ENCODE data around the gene METAP1D.

GRCh38 chr2:171963198-171963597 is 36.6 kb upstream of the METAP1D start:
- TF ChIP-seq, protein P1, sequence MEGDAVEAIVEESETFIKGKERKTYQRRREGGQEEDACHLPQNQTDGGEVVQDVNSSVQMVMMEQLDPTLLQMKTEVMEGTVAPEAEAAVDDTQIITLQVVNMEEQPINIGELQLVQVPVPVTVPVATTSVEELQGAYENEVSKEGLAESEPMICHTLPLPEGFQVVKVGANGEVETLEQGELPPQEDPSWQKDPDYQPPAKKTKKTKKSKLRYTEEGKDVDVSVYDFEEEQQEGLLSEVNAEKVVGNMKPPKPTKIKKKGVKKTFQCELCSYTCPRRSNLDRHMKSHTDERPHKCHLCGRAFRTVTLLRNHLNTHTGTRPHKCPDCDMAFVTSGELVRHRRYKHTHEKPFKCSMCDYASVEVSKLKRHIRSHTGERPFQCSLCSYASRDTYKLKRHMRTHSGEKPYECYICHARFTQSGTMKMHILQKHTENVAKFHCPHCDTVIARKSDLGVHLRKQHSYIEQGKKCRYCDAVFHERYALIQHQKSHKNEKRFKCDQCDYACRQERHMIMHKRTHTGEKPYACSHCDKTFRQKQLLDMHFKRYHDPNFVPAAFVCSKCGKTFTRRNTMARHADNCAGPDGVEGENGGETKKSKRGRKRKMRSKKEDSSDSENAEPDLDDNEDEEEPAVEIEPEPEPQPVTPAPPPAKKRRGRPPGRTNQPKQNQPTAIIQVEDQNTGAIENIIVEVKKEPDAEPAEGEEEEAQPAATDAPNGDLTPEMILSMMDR (IDR thresholded peaks at IDR 0.05) = no peak
- TF ChIP-seq EZH2phosphoT487 (IDR thresholded peaks at IDR 0.05) = no peak

Data from neural progenitor cell (in vitro differentiated cells).